Erythroblast (primary cell): Measurements from ENCODE around the gene TMEM44.

Experiments
- DNase-seq, 2 experiments: peaks; one replicate each; lab custom pipeline; 2025; lab: John Stamatoyannopoulos, UW
- GATA1 ChIP-seq: IDR thresholded peaks from 2 replicates; pipeline ENCODE4 v1.6.1; 2011; ENCODE audit warnings: low read depth, mild to moderate bottlenecking, control low read depth, low read length, moderate library complexity
- POLR2A ChIP-seq: IDR thresholded peaks from 2 replicates; pipeline ENCODE4 v1.6.1; 2011; ENCODE audit warnings: mild to moderate bottlenecking, low read length

Gene TMEM44

DNA sequence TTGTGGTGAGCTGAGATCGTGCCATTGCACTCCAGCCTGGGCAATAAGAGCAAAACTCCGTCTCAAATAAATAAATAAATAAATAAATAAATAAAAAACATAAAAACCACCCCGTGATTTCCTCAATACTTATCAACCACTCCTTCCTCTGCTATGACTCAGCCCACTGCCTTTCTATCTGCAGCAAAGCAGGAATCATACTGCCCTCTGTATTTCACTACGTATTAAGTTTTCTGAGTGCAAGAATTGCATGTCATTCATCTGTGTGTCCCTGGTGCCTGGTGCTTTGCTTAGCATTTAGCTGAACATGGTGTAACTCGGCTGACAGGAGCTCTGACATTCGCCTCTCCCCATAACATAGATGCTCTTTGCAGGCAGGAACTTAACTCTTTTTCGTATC lies 31.6 kb upstream of the TMEM44 start:
- peak; percentile 36 to 42 for DNase-seq

GRCh38 chr3:194661946-194662345 lies 28.7 kb upstream of the TMEM44 start:
- TF ChIP-seq POLR2A (no peak), GATA1 (no peak)
- peak; percentile 30 to 40 for DNase-seq

More for the DNA sequence above, 31.6 kb upstream of the TMEM44 start:
- no peak for TF ChIP-seq GATA1
- TF ChIP-seq POLR2A, result no peak

DNA sequence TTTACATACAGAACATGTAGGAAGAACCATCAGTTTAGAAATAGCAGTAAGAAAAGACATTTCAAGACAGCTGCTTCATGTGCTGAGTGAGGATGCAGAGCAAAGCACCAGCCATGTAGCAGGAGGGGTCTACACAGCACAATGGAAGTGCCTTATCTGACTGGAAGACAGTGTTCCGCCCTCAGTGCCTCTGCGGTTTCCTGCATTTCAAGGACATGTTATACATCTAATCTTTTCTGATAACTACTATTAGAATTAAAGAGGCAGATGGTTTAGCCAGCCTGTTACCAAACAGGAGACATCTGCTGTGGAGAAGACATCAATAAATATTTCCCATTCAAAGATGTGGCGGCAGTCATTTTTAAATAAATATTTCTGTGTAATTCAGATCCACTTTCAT lies 28.2 kb upstream of the TMEM44 start:
- TF ChIP-seq GATA1 (no peak), POLR2A (no peak)
- peak; percentile 56 to 83 for DNase-seq

GRCh38 chr3:194659778-194660177 lies 26.6 kb upstream of the TMEM44 start:
- no peak for DNase-seq
- TF ChIP-seq GATA1, result no peak
- TF ChIP-seq POLR2A, result no peak

- no peak for DNase-seq
- TF ChIP-seq POLR2A, result no peak
- TF ChIP-seq GATA1, result no peak
These were observed 25.4 kb upstream of the TMEM44 start for GRCh38 chr3:194658477-194659242.

- TF ChIP-seq GATA1, result no peak
- no peak for TF ChIP-seq POLR2A
- DNase-seq, result no peak
These were observed 24.2 kb upstream of the TMEM44 start for GRCh38 chr3:194657439-194657838.

- TF ChIP-seq POLR2A (no peak), GATA1 (no peak)
- DNase-seq, result no peak
These were observed 21.2 kb upstream of the TMEM44 start for GRCh38 chr3:194654443-194654842.

GRCh38 chr3:194647747-194648146 lies 14.5 kb upstream of the TMEM44 start:
- TF ChIP-seq POLR2A (no peak), GATA1 (no peak)

GRCh38 chr3:194642769-194643168 lies 9.6 kb upstream of the TMEM44 start:
- DNase-seq, result no peak
- TF ChIP-seq GATA1 (no peak), POLR2A (no peak)

More at GRCh38 chr3:194647747-194648146, 14.5 kb upstream of the TMEM44 start:
- DNase-seq, result no peak

DNA sequence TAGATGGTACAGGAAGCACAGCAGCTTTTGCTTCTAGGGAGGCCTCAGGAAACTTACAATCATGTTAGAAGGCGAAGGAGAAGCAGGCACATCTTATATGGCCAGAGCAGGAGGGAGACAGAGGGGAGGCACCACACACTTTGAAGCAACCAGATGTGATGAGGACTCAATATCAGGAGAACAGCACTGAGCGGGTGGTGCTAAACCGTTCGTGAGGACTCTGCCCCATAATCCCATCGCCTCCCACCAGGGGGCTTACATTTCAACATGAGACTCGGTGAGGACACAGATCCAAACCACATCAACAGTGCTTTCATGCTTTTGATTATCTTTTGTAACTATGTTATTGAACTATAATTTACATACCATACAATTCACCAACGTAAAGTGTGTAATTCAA lies 7.6 kb upstream of the TMEM44 start:
- DNase-seq, result peak; percentile 49 to 66
- TF ChIP-seq POLR2A, result no peak
- TF ChIP-seq GATA1, result no peak

DNA sequence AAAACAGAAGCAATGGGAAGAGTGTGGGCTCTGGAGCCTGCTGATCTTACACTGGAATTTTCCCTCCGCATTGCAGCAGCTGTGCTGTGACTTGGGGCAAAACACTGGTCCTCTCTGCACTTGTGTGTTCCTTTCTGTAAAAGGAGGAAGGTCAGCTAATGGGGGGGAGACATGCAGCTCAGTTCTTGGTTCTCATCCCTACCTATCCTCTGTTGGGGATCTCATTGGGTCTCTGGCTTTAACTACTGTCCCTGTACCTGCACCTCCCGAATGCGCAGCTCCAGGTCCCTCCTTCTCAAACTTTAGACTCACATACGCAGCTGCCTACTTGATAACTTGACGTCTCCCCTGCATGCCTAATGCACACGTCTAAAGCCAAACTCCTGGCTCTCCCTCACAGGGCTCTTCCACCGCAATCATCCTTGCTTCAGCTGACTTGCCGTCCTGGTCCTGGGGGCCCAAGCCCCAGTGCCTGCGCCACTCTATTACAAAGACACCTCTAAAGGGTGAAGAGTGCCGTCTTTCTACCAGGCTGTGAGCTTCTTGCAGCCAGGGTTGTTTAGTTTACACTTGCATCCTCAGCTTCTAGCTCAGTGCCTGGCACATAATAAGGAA lies 5.9 kb upstream of the TMEM44 start:
- DNase-seq, result no peak

GRCh38 chr3:194637541-194638400 lies 4.6 kb upstream of the TMEM44 start:
- no peak for TF ChIP-seq GATA1
- TF ChIP-seq POLR2A, result no peak
- DNase-seq, result no peak

More for the DNA sequence above, 5.9 kb upstream of the TMEM44 start:
- no peak for TF ChIP-seq POLR2A
- TF ChIP-seq GATA1, result no peak

DNA sequence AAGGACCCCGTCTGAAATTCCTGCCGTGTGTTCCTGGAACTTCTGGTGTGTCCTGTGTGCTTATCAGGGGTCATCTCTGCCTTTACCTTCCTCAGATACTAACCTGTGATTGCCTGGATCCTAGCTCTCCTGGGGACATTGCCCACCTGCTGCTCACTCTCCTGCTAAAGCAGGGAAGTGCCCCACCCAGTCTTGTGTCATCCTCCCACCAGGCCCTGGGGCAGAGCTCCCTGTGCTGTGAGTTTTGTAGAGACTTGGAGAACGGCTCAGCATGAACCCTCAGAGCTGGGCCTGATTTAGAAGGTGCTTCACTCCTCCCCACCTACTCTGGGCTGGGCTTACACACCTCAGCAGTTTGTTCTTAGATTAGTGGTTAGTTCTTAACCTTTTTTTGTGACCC lies 3.8 kb upstream of the TMEM44 start:
- TF ChIP-seq POLR2A (no peak), GATA1 (no peak)
- DNase-seq, result no peak
